Neuronal stem cell (in vitro differentiated cells): ENCODE results near the gene NUDT4.
A peak's percentile ranks its signal among the peaks of the same experiment; 100 is the strongest.
"Not testable (repeated sequence)": the region's sequence is repeated elsewhere in the genome, so short reads cannot be mapped to it uniquely, and the experiment has no call there.

Experiments used
- DNase-seq: peaks from one replicate; pipeline ENCODE4 v3.0.0-alpha.2; 2013; ENCODE audit warnings: low spot score
- H2AFZ ChIP-seq: one replicate; pipeline ENCODE4 v1.6.1; 2013; ENCODE audit warnings: mild to moderate bottlenecking, low read length, inconsistent platforms
- H2AK5ac ChIP-seq: 2 replicates; pipeline ENCODE4 v1.6.1; 2013; ENCODE audit warnings: low read depth, mild to moderate bottlenecking, inconsistent platforms, low read length, moderate library complexity, mixed read lengths
- H2BK120ac ChIP-seq: 2 replicates; pipeline ENCODE4 v1.6.1; 2013; ENCODE audit warnings: low read depth, mild to moderate bottlenecking, inconsistent platforms, low read length, moderate library complexity, mixed read lengths
- H2BK12ac ChIP-seq: one replicate; pipeline ENCODE4 v1.6.1; 2013; ENCODE audit warnings: low read length, inconsistent platforms
- H2BK15ac ChIP-seq: 2 replicates; pipeline ENCODE4 v1.6.1; 2013; ENCODE audit warnings: mild to moderate bottlenecking, low read length, inconsistent platforms, mixed read lengths
- H2BK5ac ChIP-seq: one replicate; pipeline ENCODE4 v1.6.1; 2013; ENCODE audit warnings: inconsistent platforms, mild to moderate bottlenecking, low read length, moderate library complexity
- H3K14ac ChIP-seq: one replicate; pipeline ENCODE4 v1.6.1; 2013; ENCODE audit warnings: low read length, inconsistent platforms
- H3K18ac ChIP-seq: 2 replicates; pipeline ENCODE4 v1.6.1; 2013; ENCODE audit warnings: low read length, inconsistent platforms
- H3K23ac ChIP-seq: 2 replicates; pipeline ENCODE4 v1.6.1; 2013; ENCODE audit warnings: low read depth, mild to moderate bottlenecking, mixed read lengths, low read length, inconsistent platforms; ENCODE audit not compliant: poor library complexity
- H3K27ac ChIP-seq: replicated peaks from 3 replicates; pipeline ENCODE4 v1.5.1; 2013; ENCODE audit warnings: low read length, inconsistent platforms
- H3K27me3 ChIP-seq, 3 experiments: 2 replicates each; pipeline ENCODE4 v1.6.1; 2013; ENCODE audit warnings: low read length in 3 of 3, mild to moderate bottlenecking in 2 of 3, inconsistent platforms in 1 of 3, low read depth in 1 of 3, mixed read lengths in 1 of 3, moderate library complexity in 1 of 3; ENCODE audit not compliant: control insufficient read depth in 3 of 3, insufficient read depth in 3 of 3
- H3K36me3 ChIP-seq, 2 donors: replicated peaks in 1 of 2; 2 replicates each; pipeline ENCODE4 v1.6.1; 2013; ENCODE audit warnings: low read length in 2 of 2; ENCODE audit not compliant: control insufficient read depth in 2 of 2, insufficient read depth in 2 of 2
- H3K4ac ChIP-seq: 2 replicates; pipeline ENCODE4 v1.6.1; 2013; ENCODE audit warnings: inconsistent platforms, mild to moderate bottlenecking, low read length, moderate library complexity
- H3K4me1 ChIP-seq, 2 donors: 1 replicate in 1 of 2; 2 replicates in 1 of 2; pipeline ENCODE4 v1.6.1; 2013; ENCODE audit warnings: low read length in 2 of 2, low read depth in 1 of 2; ENCODE audit not compliant: control insufficient read depth in 2 of 2, insufficient read depth in 1 of 2
- H3K4me2 ChIP-seq: one replicate; pipeline ENCODE4 v1.6.1; 2013; ENCODE audit warnings: mild to moderate bottlenecking, low read length, inconsistent platforms; ENCODE audit not compliant: insufficient read depth, poor library complexity, severe bottlenecking
- H3K4me3 ChIP-seq, 2 donors: 2 replicates each; pipeline ENCODE4 v1.5.1; 2013; ENCODE audit warnings: low read length in 2 of 2, mild to moderate bottlenecking in 2 of 2, inconsistent platforms in 1 of 2, moderate library complexity in 1 of 2
- H3K79me1 ChIP-seq: one replicate; pipeline ENCODE4 v1.6.1; 2013; ENCODE audit warnings: low read depth, mild to moderate bottlenecking, inconsistent platforms, low read length, moderate library complexity
- H3K9ac ChIP-seq: one replicate; pipeline ENCODE4 v1.6.1; 2013; ENCODE audit warnings: mild to moderate bottlenecking, low read depth, low read length, inconsistent platforms; ENCODE audit not compliant: poor library complexity
- H3K9me3 ChIP-seq, 2 donors: replicated peaks in 1 of 2; 2 replicates each; pipeline versions ENCODE3 to v1.6.1; 2013; ENCODE audit warnings: low read length in 2 of 2, mild to moderate bottlenecking in 2 of 2, inconsistent platforms in 1 of 2, low read depth in 1 of 2, mixed read lengths in 1 of 2, moderate library complexity in 1 of 2; ENCODE audit not compliant: control insufficient read depth in 2 of 2, insufficient read depth in 1 of 2
- H4K8ac ChIP-seq: one replicate; pipeline ENCODE4 v1.6.1; 2013; ENCODE audit warnings: low read depth, mild to moderate bottlenecking, inconsistent platforms, low read length, moderate library complexity
- H4K91ac ChIP-seq: one replicate; pipeline ENCODE4 v1.6.1; 2013; ENCODE audit warnings: low read length, low read depth, mild to moderate bottlenecking, inconsistent platforms; ENCODE audit not compliant: poor library complexity
- WGBS, 2 donors: extraction: QIAGEN DNeasy Blood & Tissue Kit; methylation state at CpG; one replicate each; pipeline ENCODE4 v1.1.7; 2013; ENCODE audit warnings: missing lambda C conversion rate in 2 of 2, mixed read lengths in 1 of 2; ENCODE audit not compliant: insufficient read length in 2 of 2, insufficient replicate concordance in 1 of 2; ENCODE audit errors: extremely low coverage in 2 of 2; 5-methylcytosine and 5-hydroxymethylcytosine counted together

NUDT4 gene

GRCh38 chr12:93375906-93376305, 1.8 kb upstream of the NUDT4 start:
- Histone ChIP-seq H3K27me3 (no peaks in the 10 kb centered on the region), H3K4me1 (peaks cover 14 to 15% of the 10 kb centered on the region in 2 donors), H3K4me2 (peak overlapping the region; percentile 3), H3K79me1 (no peaks in the 10 kb centered on the region), H3K27ac (peak overlapping the region; percentile 80), H4K91ac (no peak overlapping the region), H3K18ac (peak overlapping the region; percentile 89), H2BK120ac (no peak overlapping the region), H3K14ac (no peak overlapping the region), H3K4ac (no peak overlapping the region), H3K4me3 (peak overlapping the region in 1 of 2 donors; percentile 60), H3K36me3 (no peaks in the 10 kb centered on the region), H3K23ac (no peak overlapping the region), H2AK5ac (no peak overlapping the region), H4K8ac (peak overlapping the region; percentile 26), H2BK12ac (no peak overlapping the region), H3K9me3 (no peaks in the 10 kb centered on the region), H2BK5ac (no peak overlapping the region), H3K9ac (no peak overlapping the region), H2BK15ac (peak overlapping the region; percentile 55), H2AFZ (peak overlapping the region; percentile 86)
- no peak for DNase-seq
- no CpG with 5 or more reads among the region's 6 CpGs for WGBS, 2 donors

GRCh38 chr12:93376436-93377251, 1.1 kb upstream of the NUDT4 start:
- Histone ChIP-seq H3K23ac (no peak overlapping the region), H2BK12ac (no peak overlapping the region), H4K8ac (no peak overlapping the region), H3K4ac (no peak overlapping the region), H3K27ac (peak overlapping the region; percentile 80), H3K4me2 (no peak overlapping the region), H3K4me1 (peaks cover 14 to 15% of the 10 kb centered on the region in 2 donors), H2BK15ac (no peak overlapping the region), H3K36me3 (no peaks in the 10 kb centered on the region), H3K4me3 (peak overlapping the region in 1 of 2 donors; percentile 60), H3K9ac (no peak overlapping the region), H3K14ac (no peak overlapping the region), H2AFZ (peak overlapping the region; percentile 86), H3K79me1 (peaks cover under 1% of the 10 kb centered on the region), H2BK5ac (no peak overlapping the region), H2AK5ac (no peak overlapping the region), H4K91ac (no peak overlapping the region), H3K18ac (no peak overlapping the region), H3K27me3 (no peaks in the 10 kb centered on the region), H3K9me3 (no peaks in the 10 kb centered on the region), H2BK120ac (no peak overlapping the region)
- WGBS, 2 donors = no CpG with 5 or more reads among the region's 10 CpGs
- DNase-seq = peak; percentile 62

- H2BK120ac ChIP-seq, H3K27me3 ChIP-seq, H3K4ac ChIP-seq, H4K8ac ChIP-seq, H3K79me1 ChIP-seq, H3K36me3 ChIP-seq, H2BK12ac ChIP-seq, H4K91ac ChIP-seq, H2AK5ac ChIP-seq, H3K27ac ChIP-seq, H2BK15ac ChIP-seq, H3K9me3 ChIP-seq: not testable (repeated sequence)
- Histone ChIP-seq H3K18ac (peak overlapping the region; percentile 93), H3K4me1 (peaks cover 14 to 15% of the 10 kb centered on the region in 2 donors), H2AFZ (peak overlapping the region; percentile 74), H3K23ac (peak overlapping the region; percentile 69), H3K4me3 (peak overlapping the region; percentile 65 to 90), H3K9ac (peak overlapping the region; percentile 71), H3K14ac (peak overlapping the region; percentile 47), H3K4me2 (peak overlapping the region; percentile 72), H2BK5ac (peak overlapping the region; percentile 68)
- no CpG with 5 or more reads among the region's 64 CpGs for WGBS, 2 donors
- peak; percentile 30 for DNase-seq
These were observed 672 bp downstream of the NUDT4 start for GRCh38 chr12:93378196-93378997.

- Histone ChIP-seq H3K27me3 (no peaks in the 10 kb centered on the region), H4K8ac (no peak overlapping the region), H2BK5ac (no peak overlapping the region), H3K4me2 (peak overlapping the region; percentile 72), H2BK12ac (no peak overlapping the region), H3K18ac (no peak overlapping the region), H2BK15ac (no peak overlapping the region), H3K4me3 (peak overlapping the region; percentile 65 to 90), H3K36me3 (peaks cover 0 to 4% of the 10 kb centered on the region in 2 donors), H3K14ac (no peak overlapping the region), H3K9ac (peak overlapping the region; percentile 71), H3K4me1 (peaks cover 12 to 14% of the 10 kb centered on the region in 2 donors), H3K9me3 (no peaks in the 10 kb centered on the region), H3K79me1 (peaks cover 3% of the 10 kb centered on the region), H3K4ac (no peak overlapping the region), H3K27ac (no peak overlapping the region), H2AK5ac (no peak overlapping the region), H4K91ac (no peak overlapping the region), H3K23ac (no peak overlapping the region), H2AFZ (peak overlapping the region; percentile 74), H2BK120ac (no peak overlapping the region)
- no CpG with 5 or more reads among the region's 4 CpGs for WGBS, 2 donors
- no peak for DNase-seq
These were observed 1.2 kb downstream of the NUDT4 start for GRCh38 chr12:93378998-93379325.
